Lower leg skin (tissue), 4 donors: ENCODE data around the gene ZNF91. TPM values are rescaled to one million over a fixed set of nuclear protein-coding genes. Genes with fewer than 3 reads are reported as not detected.

ENCODE experiments used
- DNase-seq, 2 donors: peaks; one replicate each; pipeline ENCODE4 v3.0.0-alpha.2; 2019; ENCODE audit warnings: low spot score in 2 of 2
- H3K4me3 ChIP-seq: fragments of 200-600 bp; sonication (generic); 2 replicates; pipeline ENCODE4 v1.5.1; 2017; ENCODE audit warnings: mild to moderate bottlenecking, low read depth; ENCODE audit not compliant: poor library complexity, severe bottlenecking
- CTCF ChIP-seq, 3 donors: fragments of 450-650 bp; IDR thresholded peaks; one replicate each; pipeline ENCODE4 v1.5.1; 2016; ENCODE audit warnings: antibody characterized with exemption in 3 of 3, mild to moderate bottlenecking in 3 of 3, moderate library complexity in 2 of 3
- POLR2A ChIP-seq, 2 donors: fragments of 450-650 bp; IDR thresholded peaks; one replicate each; pipeline ENCODE4 v1.6.1; 2016 to 2017; ENCODE audit warnings: antibody characterized with exemption in 2 of 2, mild to moderate bottlenecking in 1 of 2, moderate library complexity in 1 of 2
- WGBS, 2 donors: methylation state at CpG; one replicate each; pipeline ENCODE4 v1.1.5; 2018; 5-methylcytosine and 5-hydroxymethylcytosine counted together
- intact Hi-C: fragments of 100-400 bp; cut with DNase I; formaldehyde crosslinking; loops from one replicate; pipeline ENCODE4 v1.15.0; 2023; ENCODE audit warnings: low total_unique reads
- total RNA-seq, 4 donors: library from RNA; depleted of rRNA; stranded (reverse); fragments of >200 nt; gene quantifications; one replicate each; pipeline ENCODE4 v1.1.0, GENCODE V29; 2016

The ZNF91 gene
- total RNA-seq, 4 donors from 2014 or later: 36.7 to 82.9 (median 50.7) TPM

- WGBS, 2 donors: 74 to 80% methylated on average over 20 of the region's 21 CpGs
- H3K4me3 ChIP-seq: no peak overlapping the region
- peak in 1 of 2 donors; percentile 80 for DNase-seq
- intact Hi-C loops: no loop called here
- TF ChIP-seq CTCF (IDR thresholded peaks at IDR 0.05) (no peak), POLR2A (IDR thresholded peaks at IDR 0.05) (no peak)
Observed at GRCh38 chr19:23409392-23410048, 14.2 kb upstream of the ZNF91 start.

GRCh38 chr19:23407616-23408133 is 12.4 kb upstream of the ZNF91 start:
- DNase-seq: peak in 1 of 2 donors; percentile 15
- 88 to 89% methylated on average over 2 of the region's 2 CpGs for WGBS, 2 donors
- intact Hi-C loops: no loop called here

GRCh38 chr19:23406721-23407120 is 11.4 kb upstream of the ZNF91 start:
- 97 to 98% methylated on average over 3 of the region's 3 CpGs for WGBS, 2 donors
- no peak overlapping the region for H3K4me3 ChIP-seq
- DNase-seq: no peak
- TF ChIP-seq POLR2A (IDR thresholded peaks at IDR 0.05): no peak
- no peak for TF ChIP-seq CTCF (IDR thresholded peaks at IDR 0.05)
- intact Hi-C loops: no loop called here

More at GRCh38 chr19:23407616-23408133, 12.4 kb upstream of the ZNF91 start:
- H3K4me3 ChIP-seq: no peak overlapping the region
- TF ChIP-seq POLR2A (IDR thresholded peaks at IDR 0.05) (no peak), CTCF (IDR thresholded peaks at IDR 0.05) (no peak)

DNA sequence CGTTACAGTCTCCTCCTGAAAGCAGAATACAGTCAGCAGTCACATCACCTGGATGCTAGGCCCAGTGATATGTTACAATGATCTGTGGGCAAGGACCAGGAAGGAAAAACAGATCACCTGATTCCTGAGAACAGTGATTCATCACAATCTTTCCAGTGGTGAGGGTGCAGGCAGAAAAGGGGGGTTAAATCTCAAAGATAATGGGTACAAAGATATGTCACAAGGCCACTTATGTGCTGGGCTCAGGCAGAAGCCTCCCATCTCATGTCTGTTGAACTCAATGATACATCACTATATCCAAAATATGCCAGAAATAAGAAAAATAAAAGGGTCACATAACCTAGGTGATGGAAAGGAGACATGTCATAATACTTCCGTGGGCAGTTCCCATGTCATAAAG is 10.8 kb upstream of the ZNF91 start:
- TF ChIP-seq POLR2A (IDR thresholded peaks at IDR 0.05) (no peak), CTCF (IDR thresholded peaks at IDR 0.05) (no peak)
- WGBS, 2 donors: 87 to 91% methylated on average over 2 of the region's 2 CpGs
- DNase-seq: no peak
- intact Hi-C loops: no loop called here
- no peak overlapping the region for H3K4me3 ChIP-seq

- TF ChIP-seq POLR2A (IDR thresholded peaks at IDR 0.05) (no peak), CTCF (IDR thresholded peaks at IDR 0.05) (no peak)
- 75 to 80% methylated on average over 1 of the region's 1 CpG for WGBS, 2 donors
- DNase-seq: peak in 1 of 2 donors; percentile 48
- intact Hi-C loops: no loop called here
- H3K4me3 ChIP-seq: no peak overlapping the region
Observed at GRCh38 chr19:23404676-23405075, 9.4 kb upstream of the ZNF91 start.
